PFSK-1 (cell line): ENCODE data around the gene DNAJB5.

Experiments used
- POLR2AphosphoS5 ChIP-seq: IDR thresholded peaks from 2 replicates; pipeline ENCODE4 v1.6.1; 2012; ENCODE audit warnings: low read depth, mild to moderate bottlenecking, control low read depth, low read length, moderate library complexity
- REST ChIP-seq, 2 experiments: IDR thresholded peaks; 2 replicates each; pipeline versions ENCODE4 v1.6.1 to v1.8.0; 2011 to 2012; ENCODE audit warnings: low read depth in 2 of 2, low read length in 2 of 2, control low read depth in 1 of 2, inconsistent platforms in 1 of 2, mild to moderate bottlenecking in 1 of 2, moderate library complexity in 1 of 2; ENCODE audit not compliant: insufficient read depth in 1 of 2
- SIN3A ChIP-seq: IDR thresholded peaks from 2 replicates; pipeline ENCODE4 v1.6.1; 2012; ENCODE audit warnings: mild to moderate bottlenecking, low read length, moderate library complexity, borderline replicate concordance; ENCODE audit not compliant: insufficient read depth
- TAF1 ChIP-seq: IDR thresholded peaks from 2 replicates; pipeline ENCODE4 v1.6.1; 2012; ENCODE audit warnings: low read length, control low read depth, borderline replicate concordance; ENCODE audit not compliant: insufficient read depth

DNA sequence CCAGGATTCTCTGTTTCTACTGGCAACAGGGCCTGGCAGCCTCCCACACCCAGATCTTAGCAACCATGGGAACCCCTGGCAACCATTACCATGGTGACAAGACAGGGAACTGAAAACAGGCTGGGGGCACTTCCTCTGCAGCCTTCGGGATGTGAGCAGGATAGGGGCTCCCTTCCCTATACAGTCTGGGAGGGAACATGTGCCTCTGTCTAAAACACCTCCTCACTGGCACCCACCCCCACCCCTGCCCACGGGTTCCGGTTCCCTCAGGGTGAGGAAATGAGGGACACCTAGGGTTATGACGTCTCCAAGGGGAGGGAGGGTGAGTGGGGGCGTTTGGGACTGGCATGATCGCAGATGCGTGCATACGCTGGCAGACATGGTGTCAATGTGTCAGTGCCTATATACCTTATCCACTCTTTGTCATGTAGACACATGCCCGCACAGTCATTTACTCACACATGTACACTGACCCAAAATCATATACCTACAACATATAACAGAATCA lies 3.0 kb upstream of the DNAJB5 start:
- TF ChIP-seq POLR2AphosphoS5 (no peak), TAF1 (no peak), REST (IDR thresholded peaks at IDR 0.05; ENCODE audit: insufficient read depth in 1 of 2, low read depth in 2 of 2, low read length in 2 of 2) (no peak), SIN3A (no peak)
